ENCODE measurements around the gene PSMB1.

The PSMB1 gene

GRCh38 chr6:170552765-170553533, at the start of gene PSMB1:
TSS of gene PSMB1 (minus strand) at chr6:170553307. CDS start at chr6:170553242, 65 bp downstream.
- peak; percentile 64 to 87 for DNase-seq (ENCODE audit: extremely low read depth in 1 of 2, low read depth in 1 of 2)

GRCh38 chr6:170597278-170597677, 44.2 kb upstream of the PSMB1 start:
- DNase-seq (ENCODE audit: extremely low read depth in 1 of 2, low read depth in 1 of 2) = no peak

GRCh38 chr6:170596426-170596825, 43.3 kb upstream of the PSMB1 start:
- no peak for DNase-seq (ENCODE audit: extremely low read depth in 1 of 2, low read depth in 1 of 2)

- no peak for DNase-seq (ENCODE audit: extremely low read depth in 1 of 2, low read depth in 1 of 2)
Observed at GRCh38 chr6:170590725-170591124, 37.6 kb upstream of the PSMB1 start.

- DNase-seq (ENCODE audit: extremely low read depth in 1 of 2, low read depth in 1 of 2) = no peak
Observed at GRCh38 chr6:170584954-170585498, 31.9 kb upstream of the PSMB1 start.

GRCh38 chr6:170584181-170584953, 31.3 kb upstream of the PSMB1 start, which contains the start of gene PDCD2:
TSS of gene PDCD2 (minus strand) at chr6:170584637. CDS start at chr6:170584581, 56 bp downstream.
- DNase-seq (ENCODE audit: extremely low read depth in 1 of 2, low read depth in 1 of 2) = peak; percentile 86 to 93

GRCh38 chr6:170583756-170584180, 30.7 kb upstream of the PSMB1 start:
- no peak for DNase-seq (ENCODE audit: extremely low read depth in 1 of 2, low read depth in 1 of 2)

GRCh38 chr6:170578909-170579308, 25.8 kb upstream of the PSMB1 start:
- no peak for DNase-seq (ENCODE audit: extremely low read depth in 1 of 2, low read depth in 1 of 2)

- no peak for DNase-seq (ENCODE audit: extremely low read depth in 1 of 2, low read depth in 1 of 2)
Observed at GRCh38 chr6:170575250-170575649, 22.1 kb upstream of the PSMB1 start.

GRCh38 chr6:170572704-170573466, 19.8 kb upstream of the PSMB1 start:
- DNase-seq (ENCODE audit: extremely low read depth in 1 of 2, low read depth in 1 of 2) = no peak

- DNase-seq (ENCODE audit: extremely low read depth in 1 of 2, low read depth in 1 of 2) = no peak
Observed at GRCh38 chr6:170564936-170565530, 11.9 kb upstream of the PSMB1 start.

GRCh38 chr6:170561555-170561954, 8.4 kb upstream of the PSMB1 start:
- no peak for DNase-seq (ENCODE audit: extremely low read depth in 1 of 2, low read depth in 1 of 2)

GRCh38 chr6:170555305-170555704, 2.2 kb upstream of the PSMB1 start:
- DNase-seq (ENCODE audit: extremely low read depth in 1 of 2, low read depth in 1 of 2) = no peak

- no peak for DNase-seq (ENCODE audit: extremely low read depth in 1 of 2, low read depth in 1 of 2)
Observed at GRCh38 chr6:170554796-170555137, 1.7 kb upstream of the PSMB1 start.

GRCh38 chr6:170554013-170554795, 1.1 kb upstream of the PSMB1 start, which contains the start of gene TBP:
TSS of gene TBP (plus strand) at chr6:170554369. CDS start at chr6:170557030, 2,661 bp downstream.
- DNase-seq (ENCODE audit: extremely low read depth in 1 of 2, low read depth in 1 of 2) = peak; percentile 92 to 97

- DNase-seq (ENCODE audit: extremely low read depth in 1 of 2, low read depth in 1 of 2) = peak in 1 of 2 donors; percentile 2
Observed at GRCh38 chr6:170553534-170554012, 466 bp upstream of the PSMB1 start.

GRCh38 chr6:170545405-170545804, 7.7 kb downstream of the PSMB1 start:
- DNase-seq (ENCODE audit: extremely low read depth in 1 of 2, low read depth in 1 of 2) = no peak

- DNase-seq (ENCODE audit: extremely low read depth in 1 of 2, low read depth in 1 of 2) = no peak
Observed at GRCh38 chr6:170542031-170542719, 10.9 kb downstream of the PSMB1 start.

- DNase-seq (ENCODE audit: extremely low read depth in 1 of 2, low read depth in 1 of 2) = no peak
Observed at GRCh38 chr6:170537329-170537728, 15.8 kb downstream of the PSMB1 start.

Data from stimulated activated CD8-positive, alpha-beta memory T cell treated with anti-CD3 and anti-CD28 coated beads, Interleukin-7, amount 100 ng/mL, for 48 hours (primary cell).